WTC11 (cell line): ENCODE results near the gene SYNPO2. TPM values are rescaled to one million over a fixed set of nuclear protein-coding genes. Genes with fewer than 3 reads are reported as not detected.

Experiments
- ATAC-seq: fragments of 200-7000 bp; cut with Tn5 transposase; 2 replicates; pipeline ENCODE4 v1.10.0; 2021; ENCODE audit warnings: mild to moderate bottlenecking, moderate library complexity
- Bru-seq: library from RNA; stranded (reverse); fragments of 400-500 nt; gene quantifications from one replicate; lab custom pipeline; 2021; lab: Mats Ljungman, UMichigan
- CTCF ChIA-PET: fragments of 300-600 bp; sonication (Branson Sonifier 250); formaldehyde crosslinking; loops from one replicate; lab custom pipeline; 2021; ENCODE audit warnings: antibody characterized with exemption; lab: Charles Lee
- POLR2A ChIA-PET: fragments of 350-600 bp; sonication (Branson Sonifier 250); formaldehyde crosslinking; loops from one replicate; lab custom pipeline; 2021; ENCODE audit warnings: antibody characterized with exemption; lab: Charles Lee
- DNase-seq: peaks from one replicate; pipeline ENCODE4 v3.0.0; 2021; ENCODE audit warnings: low spot score
- H3K27ac Mint-ChIP-seq: 2 replicates; pipeline ENCODE4 v1.8.0; 2021; ENCODE audit warnings: mixed read lengths
- H3K27me3 Mint-ChIP-seq: 2 replicates; pipeline ENCODE4 v1.8.0; 2021; ENCODE audit warnings: low read depth, mild to moderate bottlenecking, moderate library complexity, mixed read lengths
- H3K36me3 Mint-ChIP-seq: 2 replicates; pipeline ENCODE4 v1.8.0; 2021; ENCODE audit warnings: mixed read lengths
- H3K4me1 Mint-ChIP-seq: 2 replicates; pipeline ENCODE4 v1.8.0; 2022; ENCODE audit warnings: mixed read lengths
- H3K4me3 Mint-ChIP-seq: 2 replicates; pipeline ENCODE4 v1.8.0; 2021; ENCODE audit warnings: mild to moderate bottlenecking, moderate library complexity, mixed read lengths
- H3K9me3 Mint-ChIP-seq: 2 replicates; pipeline ENCODE4 v1.8.0; 2021; ENCODE audit warnings: mixed read lengths
- ARID4B ChIP-seq: sonication (generic); formaldehyde crosslinking; IDR thresholded peaks from 2 replicates; pipeline ENCODE4 v1.8.0; 2023; ENCODE audit warnings: missing genetic modification reagents, mild to moderate bottlenecking, borderline replicate concordance
- ATF6 ChIP-seq: sonication (generic); formaldehyde crosslinking; IDR thresholded peaks from 2 replicates; pipeline ENCODE4 v1.8.1; 2023; ENCODE audit warnings: mild to moderate bottlenecking, missing genetic modification reagents
- CBFB ChIP-seq: sonication (generic); formaldehyde crosslinking; IDR thresholded peaks from 2 replicates; pipeline ENCODE4 v1.8.1; 2022; ENCODE audit warnings: mild to moderate bottlenecking, low read depth, missing genetic modification reagents
- E2F1 ChIP-seq: sonication (generic); formaldehyde crosslinking; IDR thresholded peaks from 2 replicates; pipeline ENCODE4 v1.8.0; 2022; ENCODE audit warnings: mild to moderate bottlenecking, missing genetic modification reagents
- E2F5 ChIP-seq: sonication (generic); formaldehyde crosslinking; IDR thresholded peaks from 2 replicates; pipeline ENCODE4 v1.8.1; 2022; ENCODE audit warnings: mild to moderate bottlenecking, moderate library complexity, missing genetic modification reagents
- ETV6 ChIP-seq: sonication (generic); formaldehyde crosslinking; IDR thresholded peaks from 2 replicates; pipeline ENCODE4 v1.8.1; 2022; ENCODE audit warnings: mild to moderate bottlenecking, missing genetic modification reagents
- FOXJ3 ChIP-seq: sonication (generic); formaldehyde crosslinking; IDR thresholded peaks from 2 replicates; pipeline ENCODE4 v1.9.0; 2021; ENCODE audit warnings: missing genetic modification reagents, mild to moderate bottlenecking, borderline replicate concordance
- FOXK1 ChIP-seq: sonication (generic); formaldehyde crosslinking; IDR thresholded peaks from 2 replicates; pipeline ENCODE4 v1.8.0; 2022; ENCODE audit warnings: mild to moderate bottlenecking, moderate library complexity, missing genetic modification reagents
- GRHL2 ChIP-seq: fragments of 250-450 bp; sonication (Bioruptor Pico); IDR thresholded peaks from 2 replicates; pipeline ENCODE4 v1.8.0; 2022; ENCODE audit warnings: mild to moderate bottlenecking, moderate library complexity; ENCODE audit not compliant: insufficient replicate concordance, severe bottlenecking
- JAZF1 ChIP-seq: fragments of 250-450 bp; sonication (Bioruptor Pico); IDR thresholded peaks from 2 replicates; pipeline ENCODE4 v1.9.0; 2021; ENCODE audit warnings: moderate library complexity, mild to moderate bottlenecking, inconsistent platforms
- NFATC4 ChIP-seq: fragments of 250-450 bp; sonication (Bioruptor Pico); IDR thresholded peaks from 2 replicates; pipeline ENCODE4 v1.9.0; 2021; ENCODE audit warnings: mild to moderate bottlenecking
- NFYB ChIP-seq: sonication (generic); formaldehyde crosslinking; conservative IDR thresholded peaks from 2 replicates; pipeline ENCODE4 v1.8.0; 2022; ENCODE audit warnings: low read depth, missing genetic modification reagents
- SOX15 ChIP-seq: fragments of 250-450 bp; sonication (Bioruptor Pico); IDR thresholded peaks from 2 replicates; pipeline ENCODE4 v1.9.0; 2021; ENCODE audit warnings: mild to moderate bottlenecking
- ZNF121 ChIP-seq: sonication (generic); formaldehyde crosslinking; IDR thresholded peaks from 2 replicates; pipeline ENCODE4 v1.8.0; 2023; ENCODE audit warnings: missing genetic modification reagents
- ZNF317 ChIP-seq: sonication (generic); formaldehyde crosslinking; IDR thresholded peaks from 2 replicates; pipeline ENCODE4 v1.8.1; 2023; ENCODE audit warnings: low read depth, mild to moderate bottlenecking, moderate library complexity, missing genetic modification reagents, borderline replicate concordance
- ZNF671 ChIP-seq: fragments of 250-450 bp; sonication (Bioruptor Pico); IDR thresholded peaks from 2 replicates; pipeline ENCODE4 v1.8.0; 2021; ENCODE audit warnings: mild to moderate bottlenecking
- long read RNA-seq, 3 experiments: library from RNA in 1 of 3; library from capped mRNA in 1 of 3; library from polyadenylated mRNA in 1 of 3; unstranded in 2 of 3; stranded (forward) in 1 of 3; transcript quantifications; one replicate each; pipeline ENCODE4 v2.0.0, GENCODE V29; 2021
- total RNA-seq: library from RNA; stranded (reverse); gene quantifications from 3 replicates; pipeline ENCODE4 v1.2.3, GENCODE V29; 2021
- TF ChIP-seq, protein P1 (sequence below): sonication (generic); formaldehyde crosslinking; IDR thresholded peaks from 2 replicates; pipeline ENCODE4 v1.8.1; 2023; ENCODE audit warnings: mild to moderate bottlenecking, missing genetic modification reagents, moderate library complexity
- TF ChIP-seq, protein P2 (sequence below): sonication (generic); formaldehyde crosslinking; IDR thresholded peaks from 2 replicates; pipeline ENCODE4 v1.8.1; 2023; ENCODE audit warnings: mild to moderate bottlenecking, missing genetic modification reagents, moderate library complexity
- TF ChIP-seq, protein P3 (sequence below): sonication (generic); formaldehyde crosslinking; IDR thresholded peaks from 2 replicates; pipeline ENCODE4 v1.8.1; 2023; ENCODE audit warnings: mild to moderate bottlenecking, missing genetic modification reagents, borderline replicate concordance
- TF ChIP-seq, protein P4 (sequence below): sonication (generic); formaldehyde crosslinking; IDR thresholded peaks from 2 replicates; pipeline ENCODE4 v1.8.0; 2022; ENCODE audit warnings: mild to moderate bottlenecking, missing genetic modification reagents

SYNPO2 gene
- total RNA-seq (1.5 to 1.9 TPM (median 1.6 TPM) in 3 replicates), Bru-seq, nascent RNA (percentile 41 among the genes with signal in this experiment)
- long read RNA-seq, experiment 1, partial matches to known transcripts: 0 of 12 reads
- long read RNA-seq, experiment 1, other reads (novel, unspliced or antisense): 12 of 12 reads
- long read RNA-seq, experiment 2, partial matches to known transcripts: 0 of 8 reads
- long read RNA-seq, experiment 2, other reads (novel, unspliced or antisense): 8 of 8 reads
- long read RNA-seq, experiment 3, partial matches to known transcripts: 0 of 5 reads
- long read RNA-seq, experiment 3, other reads (novel, unspliced or antisense): 5 of 5 reads

- ATAC-seq (peak; percentile 92), DNase-seq (peak; percentile 86)
- Mint-ChIP-seq H3K27ac (peak within 1 kb of the TSS; percentile 95), H3K9me3 (no peaks in the 10 kb centered on the region), H3K4me3 (peak within 1 kb of the TSS; percentile 76), H3K4me1 (peaks cover 26% of the 10 kb centered on the region), H3K27me3 (no peaks in the 10 kb centered on the region; the same call in 1 of the 2 replicates), H3K36me3 (no peaks in the 10 kb centered on the region)
- CTCF ChIA-PET: interaction anchor here (0.6 to 1.6 kb wide), 6 partner anchors 10 to 141 kb away, joined by 3 to 14 read pairs (median 4); no protein-coding TSS in a partner anchor
- POLR2A ChIA-PET: interaction anchor here (1.0 to 1.3 kb wide), 2 partner anchors 62 to 120 kb away, joined by 3 to 4 read pairs; no protein-coding TSS in a partner anchor
- TF ChIP-seq ARID4B (no peak), ETV6 (CRISPR knock-in tag) (peak; percentile 56; the same call in 1 of the 2 replicates), E2F5 (no peak), CBFB (no peak), ZNF121 (no peak), ATF6 (CRISPR knock-in tag) (no peak), ZNF317 (CRISPR knock-in tag) (no peak), GRHL2 (no peak), FOXJ3 (CRISPR knock-in tag) (no peak), ZNF671 (CRISPR knock-in tag) (no peak), SOX15 (CRISPR knock-in tag) (no peak), FOXK1 (0 out of 2 replicates have a peak, but pooled peaks have one; percentile 47), NFYB (CRISPR knock-in tag) (no peak), NFATC4 (CRISPR knock-in tag) (no peak), JAZF1 (CRISPR knock-in tag) (no peak), E2F1 (CRISPR knock-in tag) (no peak)
- TF ChIP-seq, protein P1, sequence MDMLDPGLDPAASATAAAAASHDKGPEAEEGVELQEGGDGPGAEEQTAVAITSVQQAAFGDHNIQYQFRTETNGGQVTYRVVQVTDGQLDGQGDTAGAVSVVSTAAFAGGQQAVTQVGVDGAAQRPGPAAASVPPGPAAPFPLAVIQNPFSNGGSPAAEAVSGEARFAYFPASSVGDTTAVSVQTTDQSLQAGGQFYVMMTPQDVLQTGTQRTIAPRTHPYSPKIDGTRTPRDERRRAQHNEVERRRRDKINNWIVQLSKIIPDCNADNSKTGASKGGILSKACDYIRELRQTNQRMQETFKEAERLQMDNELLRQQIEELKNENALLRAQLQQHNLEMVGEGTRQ (CRISPR knock-in tag): 0 out of 2 replicates have a peak, but pooled peaks have one; percentile 40
- TF ChIP-seq, protein P2, sequence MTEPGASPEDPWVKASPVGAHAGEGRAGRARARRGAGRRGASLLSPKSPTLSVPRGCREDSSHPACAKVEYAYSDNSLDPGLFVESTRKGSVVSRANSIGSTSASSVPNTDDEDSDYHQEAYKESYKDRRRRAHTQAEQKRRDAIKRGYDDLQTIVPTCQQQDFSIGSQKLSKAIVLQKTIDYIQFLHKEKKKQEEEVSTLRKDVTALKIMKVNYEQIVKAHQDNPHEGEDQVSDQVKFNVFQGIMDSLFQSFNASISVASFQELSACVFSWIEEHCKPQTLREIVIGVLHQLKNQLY (CRISPR knock-in tag): no peak
- TF ChIP-seq, protein P3, sequence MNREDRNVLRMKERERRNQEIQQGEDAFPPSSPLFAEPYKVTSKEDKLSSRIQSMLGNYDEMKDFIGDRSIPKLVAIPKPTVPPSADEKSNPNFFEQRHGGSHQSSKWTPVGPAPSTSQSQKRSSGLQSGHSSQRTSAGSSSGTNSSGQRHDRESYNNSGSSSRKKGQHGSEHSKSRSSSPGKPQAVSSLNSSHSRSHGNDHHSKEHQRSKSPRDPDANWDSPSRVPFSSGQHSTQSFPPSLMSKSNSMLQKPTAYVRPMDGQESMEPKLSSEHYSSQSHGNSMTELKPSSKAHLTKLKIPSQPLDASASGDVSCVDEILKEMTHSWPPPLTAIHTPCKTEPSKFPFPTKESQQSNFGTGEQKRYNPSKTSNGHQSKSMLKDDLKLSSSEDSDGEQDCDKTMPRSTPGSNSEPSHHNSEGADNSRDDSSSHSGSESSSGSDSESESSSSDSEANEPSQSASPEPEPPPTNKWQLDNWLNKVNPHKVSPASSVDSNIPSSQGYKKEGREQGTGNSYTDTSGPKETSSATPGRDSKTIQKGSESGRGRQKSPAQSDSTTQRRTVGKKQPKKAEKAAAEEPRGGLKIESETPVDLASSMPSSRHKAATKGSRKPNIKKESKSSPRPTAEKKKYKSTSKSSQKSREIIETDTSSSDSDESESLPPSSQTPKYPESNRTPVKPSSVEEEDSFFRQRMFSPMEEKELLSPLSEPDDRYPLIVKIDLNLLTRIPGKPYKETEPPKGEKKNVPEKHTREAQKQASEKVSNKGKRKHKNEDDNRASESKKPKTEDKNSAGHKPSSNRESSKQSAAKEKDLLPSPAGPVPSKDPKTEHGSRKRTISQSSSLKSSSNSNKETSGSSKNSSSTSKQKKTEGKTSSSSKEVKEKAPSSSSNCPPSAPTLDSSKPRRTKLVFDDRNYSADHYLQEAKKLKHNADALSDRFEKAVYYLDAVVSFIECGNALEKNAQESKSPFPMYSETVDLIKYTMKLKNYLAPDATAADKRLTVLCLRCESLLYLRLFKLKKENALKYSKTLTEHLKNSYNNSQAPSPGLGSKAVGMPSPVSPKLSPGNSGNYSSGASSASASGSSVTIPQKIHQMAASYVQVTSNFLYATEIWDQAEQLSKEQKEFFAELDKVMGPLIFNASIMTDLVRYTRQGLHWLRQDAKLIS (CRISPR knock-in tag): no peak; the same call in 1 of the 2 replicates
- TF ChIP-seq, protein P4, sequence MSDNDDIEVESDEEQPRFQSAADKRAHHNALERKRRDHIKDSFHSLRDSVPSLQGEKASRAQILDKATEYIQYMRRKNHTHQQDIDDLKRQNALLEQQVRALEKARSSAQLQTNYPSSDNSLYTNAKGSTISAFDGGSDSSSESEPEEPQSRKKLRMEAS (CRISPR knock-in tag): peak; percentile 82
Measured at GRCh38 chr4:118888666-118889311, at the start of gene SYNPO2. TSS of gene SYNPO2 (plus strand) at chr4:118888854. CDS start at chr4:118889037, 183 bp downstream.
